Measurements from ENCODE around the gene NAV2. TPM values are rescaled to one million over a fixed set of nuclear protein-coding genes. Genes with fewer than 3 reads are reported as not detected.

The NAV2 gene
- total RNA-seq, 1 experiment from 2014 or later, result 2.1 TPM

- Histone ChIP-seq H3K36me3 (ENCODE audit: control insufficient read depth in 1 of 2, insufficient read depth in 2 of 2, low read length in 2 of 2) (no peaks in the 10 kb centered on the region), H3K27me3 (ENCODE audit: insufficient read depth, low read length) (no peaks in the 10 kb centered on the region), H3K4me2 (ENCODE audit: low read length) (no peak overlapping the region), H2AFZ (ENCODE audit: low read depth, low read length, poor library complexity, severe bottlenecking) (no peak overlapping the region), H4K20me1 (ENCODE audit: insufficient read depth) (no peaks in the 10 kb centered on the region), H3K4me3 (replicated peaks in 1 of 2; ENCODE audit: low read depth in 1 of 2, low read length in 2 of 2) (no peak overlapping the region), H3K27ac (ENCODE audit: low read depth, low read length) (no peak overlapping the region), H3K9me2 (ENCODE audit: insufficient read depth) (no peaks in the 10 kb centered on the region), H3K79me2 (ENCODE audit: insufficient read depth, low read length) (no peaks in the 10 kb centered on the region), H3K9ac (ENCODE audit: low read length) (no peak overlapping the region), H3K4me1 (ENCODE audit: control insufficient read depth in 1 of 2, insufficient read depth in 2 of 2, low read length in 2 of 2) (peaks cover 0 to 9% of the 10 kb centered on the region in 2 experiments; a peak in 1 of 4 replicates), H3K9me3 (ENCODE audit: control insufficient read depth in 1 of 2, insufficient read depth in 1 of 2, low read depth in 1 of 2, low read length in 2 of 2) (no peaks in the 10 kb centered on the region)
- POLR2A ChIA-PET, result no interaction called here
- RAD21 ChIA-PET (ENCODE audit: low non-redundant PET in 1 of 2, low total read pairs in 2 of 2, uncharacterized antibody in 2 of 2, unreplicated experiment in 2 of 2), result no interaction called here
- ATAC-seq, result no peak
- intact Hi-C loops (cut with micrococcal nuclease), result loop anchor here (2.0 to 5.0 kb wide), 3 partner anchors 191 to 567 kb away; no protein-coding TSS in a partner anchor
- TF ChIP-seq FOSL1 (IDR thresholded peaks at IDR 0.05; ENCODE audit: low read depth), result no peak
- no peak for TF ChIP-seq ELF1 (IDR thresholded peaks at IDR 0.05; ENCODE audit: borderline replicate concordance, low read depth)
- no TSS peak for BruUV-seq (replicated peaks)
- no peak for DNase-seq (ENCODE audit: low read depth, low spot score)
- CTCF ChIA-PET, result interaction anchor here (1.8 to 3.7 kb wide), 8 partner anchors 8 to 481 kb away, joined by 3 to 84 read pairs (median 12); no protein-coding TSS in a partner anchor
Observed at GRCh38 chr11:20129665-20130064, 417.0 kb downstream of the NAV2 start.

DNA sequence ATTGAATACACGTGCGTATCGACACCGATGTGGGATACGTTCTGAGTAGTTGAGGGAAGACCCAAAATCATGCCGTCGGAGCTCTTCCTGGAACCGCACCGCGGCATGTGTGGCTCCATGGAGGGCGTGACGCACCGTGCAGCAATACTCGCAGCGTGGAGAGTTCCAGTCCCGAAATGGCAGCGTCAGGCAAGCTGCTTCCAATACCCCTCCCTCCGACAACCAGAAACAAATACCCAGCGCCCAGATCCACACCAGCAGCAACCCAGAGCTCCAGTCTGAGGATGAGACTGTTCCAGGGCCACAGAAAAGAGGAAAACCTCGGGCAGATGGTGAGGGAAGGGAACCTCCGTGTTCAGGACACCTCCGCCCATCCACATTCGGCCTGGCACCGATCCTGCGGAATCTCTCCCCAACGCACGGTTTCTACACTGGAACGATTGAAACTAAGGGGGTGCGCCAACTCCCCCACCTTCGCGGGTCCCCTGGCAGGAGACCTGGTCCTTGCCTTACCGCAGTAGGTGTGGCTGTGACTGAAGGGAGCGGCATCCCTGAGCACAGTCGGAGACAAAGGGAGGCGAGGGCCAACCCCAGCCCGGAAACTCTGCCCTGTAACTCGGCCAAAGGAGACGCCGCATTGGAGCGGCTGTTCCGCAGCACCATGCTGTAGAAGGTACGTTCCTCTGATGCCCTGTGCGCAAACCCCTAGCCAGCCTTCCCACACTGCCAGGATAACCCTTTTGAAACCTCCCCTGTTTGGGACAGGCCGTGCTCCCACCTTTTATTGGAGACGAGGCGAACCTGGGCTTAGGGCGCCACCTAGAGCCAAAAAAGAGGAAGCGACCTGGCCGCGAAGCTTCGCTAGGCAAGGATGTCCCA, 419.4 kb downstream of the NAV2 start:
- POLR2A ChIA-PET, result no interaction called here
- CTCF ChIA-PET, result interaction anchor here (0.7 to 2.8 kb wide), 32 partner anchors 12 to 575 kb away, joined by 3 to 28 read pairs (median 3); no protein-coding TSS in a partner anchor
- RAD21 ChIA-PET (ENCODE audit: low non-redundant PET in 1 of 2, low total read pairs in 2 of 2, uncharacterized antibody in 2 of 2, unreplicated experiment in 2 of 2), result interaction anchor here (0.5 to 0.8 kb wide), 3 partner anchors 181 to 223 kb away, joined by 3 to 4 read pairs (median 4); no protein-coding TSS in a partner anchor

More for the DNA sequence above, 419.4 kb downstream of the NAV2 start:
- peak overlapping the region; percentile 22; the same call in 1 of the 2 replicates for H3K4me2 ChIP-seq (ENCODE audit: low read length)
- H3K79me2 ChIP-seq (ENCODE audit: insufficient read depth, low read length), result no peaks in the 10 kb centered on the region
- peak overlapping the region; percentile 22 for H2AFZ ChIP-seq (ENCODE audit: low read depth, low read length, poor library complexity, severe bottlenecking)
- H4K20me1 ChIP-seq (ENCODE audit: insufficient read depth), result no peaks in the 10 kb centered on the region
- no peaks in the 10 kb centered on the region for H3K9me2 ChIP-seq (ENCODE audit: insufficient read depth)
- no peak overlapping the region for H3K27ac ChIP-seq (ENCODE audit: low read depth, low read length)
- H3K9ac ChIP-seq (ENCODE audit: low read length), result no peak overlapping the region
- H3K4me3 ChIP-seq (replicated peaks in 1 of 2; ENCODE audit: low read depth in 1 of 2, low read length in 2 of 2), result no peak overlapping the region
- ATAC-seq, result peak; percentile 82
- DNase-seq (ENCODE audit: low read depth, low spot score), result no peak
- H3K36me3 ChIP-seq (ENCODE audit: control insufficient read depth in 1 of 2, insufficient read depth in 2 of 2, low read length in 2 of 2), result no peaks in the 10 kb centered on the region
- no peaks in the 10 kb centered on the region for H3K4me1 ChIP-seq (ENCODE audit: control insufficient read depth in 1 of 2, insufficient read depth in 2 of 2, low read length in 2 of 2)
- no TSS peak for BruUV-seq (replicated peaks)
- intact Hi-C loops (cut with micrococcal nuclease), result loop anchor here (1.0 to 5.0 kb wide), 4 partner anchors 181 to 570 kb away; no protein-coding TSS in a partner anchor
- H3K27me3 ChIP-seq (ENCODE audit: insufficient read depth, low read length), result no peaks in the 10 kb centered on the region
- TF ChIP-seq, protein P1, sequence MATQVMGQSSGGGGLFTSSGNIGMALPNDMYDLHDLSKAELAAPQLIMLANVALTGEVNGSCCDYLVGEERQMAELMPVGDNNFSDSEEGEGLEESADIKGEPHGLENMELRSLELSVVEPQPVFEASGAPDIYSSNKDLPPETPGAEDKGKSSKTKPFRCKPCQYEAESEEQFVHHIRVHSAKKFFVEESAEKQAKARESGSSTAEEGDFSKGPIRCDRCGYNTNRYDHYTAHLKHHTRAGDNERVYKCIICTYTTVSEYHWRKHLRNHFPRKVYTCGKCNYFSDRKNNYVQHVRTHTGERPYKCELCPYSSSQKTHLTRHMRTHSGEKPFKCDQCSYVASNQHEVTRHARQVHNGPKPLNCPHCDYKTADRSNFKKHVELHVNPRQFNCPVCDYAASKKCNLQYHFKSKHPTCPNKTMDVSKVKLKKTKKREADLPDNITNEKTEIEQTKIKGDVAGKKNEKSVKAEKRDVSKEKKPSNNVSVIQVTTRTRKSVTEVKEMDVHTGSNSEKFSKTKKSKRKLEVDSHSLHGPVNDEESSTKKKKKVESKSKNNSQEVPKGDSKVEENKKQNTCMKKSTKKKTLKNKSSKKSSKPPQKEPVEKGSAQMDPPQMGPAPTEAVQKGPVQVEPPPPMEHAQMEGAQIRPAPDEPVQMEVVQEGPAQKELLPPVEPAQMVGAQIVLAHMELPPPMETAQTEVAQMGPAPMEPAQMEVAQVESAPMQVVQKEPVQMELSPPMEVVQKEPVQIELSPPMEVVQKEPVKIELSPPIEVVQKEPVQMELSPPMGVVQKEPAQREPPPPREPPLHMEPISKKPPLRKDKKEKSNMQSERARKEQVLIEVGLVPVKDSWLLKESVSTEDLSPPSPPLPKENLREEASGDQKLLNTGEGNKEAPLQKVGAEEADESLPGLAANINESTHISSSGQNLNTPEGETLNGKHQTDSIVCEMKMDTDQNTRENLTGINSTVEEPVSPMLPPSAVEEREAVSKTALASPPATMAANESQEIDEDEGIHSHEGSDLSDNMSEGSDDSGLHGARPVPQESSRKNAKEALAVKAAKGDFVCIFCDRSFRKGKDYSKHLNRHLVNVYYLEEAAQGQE (IDR thresholded peaks at IDR 0.05; ENCODE audit: low read depth), result no peak
- no peak for TF ChIP-seq SIN3A (IDR thresholded peaks at IDR 0.05; ENCODE audit: low read depth)
- TF ChIP-seq SP1 (IDR thresholded peaks at IDR 0.05; ENCODE audit: low read depth), result no peak
- TF ChIP-seq CBX3 (IDR thresholded peaks at IDR 0.05; ENCODE audit: low read depth), result no peak
- TF ChIP-seq RAD21 (IDR thresholded peaks at IDR 0.05; ENCODE audit: low read depth), result peak; percentile 87
- TF ChIP-seq TCF7L2 (IDR thresholded peaks at IDR 0.05; ENCODE audit: borderline replicate concordance, extremely low read depth, insufficient read depth, insufficient read length), result no peak
- TF ChIP-seq CTCF (IDR thresholded peaks at IDR 0.05 in 2 of 3, conservative IDR thresholded peaks at IDR 0.05 in 1 of 3; ENCODE audit: borderline replicate concordance in 1 of 3, insufficient read depth in 1 of 3, low read depth in 2 of 3, low read length in 2 of 3), result peak; percentile 81 to 91 (median 85); a peak in 5 of 6 replicates
- H3K9me3 ChIP-seq (ENCODE audit: control insufficient read depth in 1 of 2, insufficient read depth in 1 of 2, low read depth in 1 of 2, low read length in 2 of 2), result no peaks in the 10 kb centered on the region

Measured in HCT116 (cell line).